Mesendoderm (in vitro differentiated cells): Measurements from ENCODE around the gene SLC29A2.

Source experiments
- DNase-seq: peaks from one replicate; pipeline ENCODE4 v3.0.0; 2013
- H2AK5ac ChIP-seq: 2 replicates; pipeline ENCODE4 v1.6.1; 2013; ENCODE audit warnings: low read length, inconsistent platforms
- H2BK120ac ChIP-seq: 2 replicates; pipeline ENCODE4 v1.6.1; 2013; ENCODE audit warnings: low read depth, mild to moderate bottlenecking, low read length, moderate library complexity, mixed read lengths
- H2BK15ac ChIP-seq: replicated peaks from 2 replicates; pipeline ENCODE4 v1.6.1; 2013; ENCODE audit warnings: low read depth, mild to moderate bottlenecking, moderate library complexity
- H2BK5ac ChIP-seq: 2 replicates; pipeline ENCODE4 v1.6.1; 2013; ENCODE audit warnings: low read length, inconsistent platforms
- H3K18ac ChIP-seq: 2 replicates; pipeline ENCODE4 v1.6.1; 2013; ENCODE audit warnings: mild to moderate bottlenecking, low read length, mixed read lengths
- H3K23ac ChIP-seq: one replicate; pipeline ENCODE4 v1.6.1; 2013; ENCODE audit warnings: low read length
- H3K27ac ChIP-seq: 2 replicates; pipeline ENCODE4 v1.5.1; 2013; ENCODE audit warnings: low read depth, mild to moderate bottlenecking, inconsistent platforms, low read length, moderate library complexity
- H3K27me3 ChIP-seq: 2 replicates; pipeline ENCODE4 v1.6.1; 2013; ENCODE audit warnings: low read length, control low read depth, mild to moderate bottlenecking, inconsistent platforms; ENCODE audit not compliant: insufficient read depth, poor library complexity
- H3K36me3 ChIP-seq: 2 replicates; pipeline ENCODE4 v1.6.1; 2013; ENCODE audit warnings: low read length, inconsistent platforms; ENCODE audit not compliant: control insufficient read depth, insufficient read depth
- H3K4ac ChIP-seq: one replicate; pipeline ENCODE4 v1.6.1; 2013; ENCODE audit warnings: low read depth, mild to moderate bottlenecking, low read length, moderate library complexity
- H3K4me1 ChIP-seq: 2 replicates; pipeline ENCODE4 v1.6.1; 2013; ENCODE audit warnings: low read depth, low read length, inconsistent platforms; ENCODE audit not compliant: control insufficient read depth
- H3K4me2 ChIP-seq: 2 replicates; pipeline ENCODE4 v1.6.1; 2013; ENCODE audit warnings: low read length
- H3K4me3 ChIP-seq: 2 replicates; pipeline ENCODE4 v1.5.1; 2013; ENCODE audit warnings: mild to moderate bottlenecking, low read length
- H3K56ac ChIP-seq: one replicate; pipeline ENCODE4 v1.6.1; 2013; ENCODE audit warnings: low read length
- H3K79me1 ChIP-seq: 2 replicates; pipeline ENCODE4 v1.6.1; 2013; ENCODE audit warnings: low read length, inconsistent platforms
- H3K79me2 ChIP-seq: 2 replicates; pipeline ENCODE4 v1.6.1; 2013; ENCODE audit warnings: mild to moderate bottlenecking, low read length; ENCODE audit not compliant: control insufficient read depth, insufficient read depth
- H3K9ac ChIP-seq: 2 replicates; pipeline ENCODE4 v1.6.1; 2013; ENCODE audit warnings: low read length, inconsistent platforms
- H4K5ac ChIP-seq: one replicate; pipeline ENCODE4 v1.6.1; 2013; ENCODE audit warnings: low read length
- H4K8ac ChIP-seq: one replicate; pipeline ENCODE4 v1.6.1; 2013; ENCODE audit warnings: low read depth, mild to moderate bottlenecking, control low read depth, low read length, moderate library complexity
- WGBS: extraction: QIAGEN DNeasy Blood & Tissue Kit; methylation state at CpG from one replicate; pipeline ENCODE4 v1.1.7; 2013; ENCODE audit warnings: low lambda C conversion rate, missing lambda C conversion rate; ENCODE audit not compliant: insufficient coverage; ENCODE audit errors: extremely low coverage; 5-methylcytosine and 5-hydroxymethylcytosine counted together

SLC29A2 gene

GRCh38 chr11:66373265-66373664 is 1.7 kb upstream of the SLC29A2 start:
- no peak overlapping the region for H2BK120ac ChIP-seq
- DNase-seq, result no peak
- H3K18ac ChIP-seq, result no peak overlapping the region
- no peak overlapping the region for H3K27ac ChIP-seq
- H4K8ac ChIP-seq, result no peak overlapping the region
- peaks cover 17% of the 10 kb centered on the region for H3K79me2 ChIP-seq
- no peak overlapping the region for H3K9ac ChIP-seq
- H4K5ac ChIP-seq, result no peak overlapping the region
- no CpG with 5 or more reads among the region's 5 CpGs for WGBS
- H3K4me1 ChIP-seq, result peaks cover 12% of the 10 kb centered on the region
- no peaks in the 10 kb centered on the region for H3K27me3 ChIP-seq
- H3K4me2 ChIP-seq, result no peak overlapping the region
- no peak overlapping the region for H3K56ac ChIP-seq
- H3K4me3 ChIP-seq, result no peak overlapping the region
- H3K36me3 ChIP-seq, result peaks cover 6% of the 10 kb centered on the region
- H3K23ac ChIP-seq, result no peak overlapping the region
- H3K4ac ChIP-seq, result no peak overlapping the region
- no peak overlapping the region for H2BK5ac ChIP-seq
- no peak overlapping the region for H2BK15ac ChIP-seq
- H2AK5ac ChIP-seq, result no peak overlapping the region
- peaks cover 15% of the 10 kb centered on the region for H3K79me1 ChIP-seq

DNA sequence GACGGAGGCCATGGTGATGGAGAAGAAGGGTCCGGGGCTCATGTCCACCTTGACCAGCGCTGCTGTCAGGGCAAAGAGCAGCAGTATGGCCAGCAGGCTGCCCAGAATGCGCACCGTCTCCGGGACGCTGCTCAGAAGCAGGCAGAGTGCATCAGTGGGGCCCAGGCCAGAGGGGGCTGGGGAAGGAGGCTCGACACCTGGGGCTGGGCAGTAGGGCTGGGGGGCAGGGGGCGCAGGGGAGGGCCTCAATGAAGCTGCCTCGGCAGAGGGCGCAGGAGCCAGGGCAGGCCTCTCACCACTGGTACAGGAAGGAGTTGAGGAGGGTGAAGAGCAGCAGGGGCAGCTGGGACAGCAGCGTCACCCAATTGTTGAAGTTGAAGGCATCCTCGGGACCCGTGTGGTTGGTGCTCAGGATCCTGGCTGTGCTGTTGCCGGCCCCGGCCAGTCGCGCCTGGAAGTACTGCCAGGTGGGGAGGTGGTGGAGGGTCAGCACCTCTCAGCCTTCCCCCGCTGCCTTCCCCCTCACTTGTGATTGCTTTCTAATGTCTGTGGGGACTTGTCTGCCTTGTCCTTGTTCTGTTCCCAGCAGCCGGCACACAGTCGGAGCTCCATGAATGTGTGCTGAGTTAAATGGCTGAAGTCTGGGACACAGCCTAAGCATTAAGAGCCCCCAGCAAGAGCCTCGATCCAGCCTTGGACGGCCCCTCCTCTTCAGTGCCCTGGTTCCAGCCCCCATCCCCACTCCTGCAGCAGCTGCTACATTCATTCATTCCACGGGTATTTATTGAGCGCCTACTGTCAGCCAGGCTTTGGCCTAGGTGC is 2.3 kb downstream of the SLC29A2 start:
- DNase-seq, result no peak
- no peak overlapping the region for H3K4me3 ChIP-seq
- WGBS, result no CpG with 5 or more reads among the region's 25 CpGs

DNA sequence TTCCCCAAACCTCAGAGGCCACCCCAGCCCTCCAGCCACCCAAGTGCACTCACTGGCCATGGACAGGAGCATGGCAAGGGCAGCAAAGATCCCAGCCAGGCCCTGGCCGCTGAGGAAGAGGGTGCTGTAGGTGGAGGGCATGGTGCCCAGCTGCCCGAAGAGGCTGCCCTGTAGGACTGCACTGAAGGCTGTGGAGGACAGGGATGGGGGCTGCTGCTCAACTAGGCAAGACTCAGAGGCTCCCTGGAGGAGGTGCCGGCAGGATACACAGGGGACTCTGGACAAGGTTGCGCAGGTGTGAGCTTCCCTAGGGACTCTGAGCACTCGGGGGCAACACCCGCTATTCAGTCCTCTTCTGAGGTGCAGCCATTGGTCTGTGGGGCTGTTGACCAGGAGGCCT is 3.1 kb downstream of the SLC29A2 start:
- no peak for DNase-seq
- Histone ChIP-seq H2AK5ac (no peak overlapping the region), H3K4me1 (peaks cover 12% of the 10 kb centered on the region), H3K23ac (no peak overlapping the region), H3K4ac (no peak overlapping the region), H4K8ac (no peak overlapping the region), H3K27me3 (no peaks in the 10 kb centered on the region), H3K27ac (no peak overlapping the region), H3K9ac (no peak overlapping the region), H2BK120ac (no peak overlapping the region), H3K18ac (no peak overlapping the region), H4K5ac (no peak overlapping the region), H3K4me3 (no peak overlapping the region), H3K79me2 (peaks cover 17% of the 10 kb centered on the region), H3K56ac (no peak overlapping the region), H3K4me2 (no peak overlapping the region), H2BK15ac (no peak overlapping the region), H3K79me1 (peaks cover 21% of the 10 kb centered on the region), H2BK5ac (no peak overlapping the region), H3K36me3 (peaks cover 24% of the 10 kb centered on the region)
- no CpG with 5 or more reads among the region's 6 CpGs for WGBS

More for the DNA sequence above, 2.3 kb downstream of the SLC29A2 start:
- Histone ChIP-seq H3K79me1 (peaks cover 19% of the 10 kb centered on the region), H3K4me1 (peaks cover 12% of the 10 kb centered on the region), H4K8ac (no peak overlapping the region), H3K56ac (peak overlapping the region; percentile 69), H3K4me2 (peak overlapping the region; percentile 47), H2BK5ac (no peak overlapping the region), H3K18ac (no peak overlapping the region), H3K4ac (no peak overlapping the region), H2BK15ac (no peak overlapping the region), H4K5ac (no peak overlapping the region), H2AK5ac (no peak overlapping the region), H3K27me3 (no peaks in the 10 kb centered on the region), H3K23ac (peak overlapping the region; percentile 15), H2BK120ac (no peak overlapping the region), H3K9ac (peak overlapping the region; percentile 55), H3K36me3 (peaks cover 21% of the 10 kb centered on the region), H3K79me2 (peaks cover 17% of the 10 kb centered on the region), H3K27ac (no peak overlapping the region)

DNA sequence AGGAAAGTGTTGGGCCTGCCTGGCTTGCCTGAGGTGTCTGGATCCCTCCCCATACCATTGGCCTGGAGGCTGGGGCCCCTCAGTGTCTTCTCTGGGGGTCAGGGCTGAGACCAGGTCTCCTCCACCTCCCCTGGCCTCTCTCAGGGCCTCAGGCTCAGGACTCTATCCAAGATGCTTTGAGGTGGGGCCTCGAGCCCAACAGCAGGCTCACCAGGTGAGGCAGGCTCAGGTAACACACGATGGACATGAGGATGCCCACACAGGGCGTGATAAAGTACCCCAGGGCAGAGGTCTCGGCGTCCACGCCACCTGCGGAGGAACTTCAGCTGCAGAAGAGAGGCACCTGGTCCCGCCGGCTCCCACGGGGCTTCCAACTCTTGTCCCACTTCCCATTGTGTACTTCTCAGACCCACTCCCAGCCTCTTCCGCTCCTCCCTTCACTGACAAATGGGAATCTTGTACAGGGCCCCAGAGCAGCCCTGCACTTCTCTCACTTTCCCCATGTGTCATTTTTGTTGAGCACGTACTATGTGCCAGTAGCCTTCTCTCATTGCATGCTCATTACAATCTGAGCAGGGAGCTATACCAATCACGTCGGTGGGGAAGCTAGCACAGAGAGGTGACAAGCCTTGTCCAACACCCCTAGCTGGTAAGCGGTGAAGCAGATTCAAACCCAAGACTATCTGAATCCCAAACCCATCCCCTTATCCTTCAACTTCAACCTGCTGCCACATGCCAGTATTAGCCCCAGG is 3.8 kb downstream of the SLC29A2 start:
- no CpG with 5 or more reads among the region's 15 CpGs for WGBS
- peaks cover 21% of the 10 kb centered on the region for H3K79me1 ChIP-seq
- peaks cover 24% of the 10 kb centered on the region for H3K36me3 ChIP-seq
- no peak overlapping the region for H3K23ac ChIP-seq
- H2AK5ac ChIP-seq, result no peak overlapping the region
- no peak overlapping the region for H3K18ac ChIP-seq
- H3K27me3 ChIP-seq, result no peaks in the 10 kb centered on the region
- no peak overlapping the region for H3K9ac ChIP-seq
- no peak for DNase-seq
- no peak overlapping the region for H3K27ac ChIP-seq
- H3K4me1 ChIP-seq, result peaks cover 10% of the 10 kb centered on the region
- no peak overlapping the region for H3K4me2 ChIP-seq
- H3K56ac ChIP-seq, result no peak overlapping the region
- no peak overlapping the region for H3K4me3 ChIP-seq
- no peak overlapping the region for H2BK5ac ChIP-seq
- H2BK120ac ChIP-seq, result no peak overlapping the region
- H2BK15ac ChIP-seq, result no peak overlapping the region
- peaks cover 17% of the 10 kb centered on the region for H3K79me2 ChIP-seq
- no peak overlapping the region for H4K5ac ChIP-seq
- H3K4ac ChIP-seq, result no peak overlapping the region
- H4K8ac ChIP-seq, result no peak overlapping the region

- Histone ChIP-seq H3K27me3 (no peaks in the 10 kb centered on the region), H3K56ac (no peak overlapping the region), H2BK5ac (no peak overlapping the region), H2AK5ac (no peak overlapping the region), H3K79me2 (peaks cover 17% of the 10 kb centered on the region), H3K79me1 (peaks cover 21% of the 10 kb centered on the region), H4K5ac (no peak overlapping the region), H4K8ac (no peak overlapping the region), H2BK15ac (no peak overlapping the region), H3K36me3 (peaks cover 24% of the 10 kb centered on the region), H3K4me3 (no peak overlapping the region), H3K4me1 (peaks cover 8% of the 10 kb centered on the region), H3K18ac (no peak overlapping the region), H2BK120ac (no peak overlapping the region), H3K27ac (no peak overlapping the region), H3K9ac (no peak overlapping the region), H3K4me2 (no peak overlapping the region), H3K23ac (no peak overlapping the region), H3K4ac (no peak overlapping the region)
- WGBS, result no CpG with 5 or more reads among the region's 8 CpGs
- no peak for DNase-seq
These were observed 4.6 kb downstream of the SLC29A2 start for GRCh38 chr11:66366844-66367477.
